IPS DF 19.7 (cell line): ENCODE data around the gene POM121.
"Not testable (repeated sequence)": the region's sequence is repeated elsewhere in the genome, so short reads cannot be mapped to it uniquely, and the experiment has no call there.

ENCODE experiments used
- DNase-seq: peaks from one replicate; pipeline ENCODE4 v3.0.0-alpha.2; 2013; ENCODE audit warnings: low read depth, low spot score

POM121 gene

GRCh38 chr7:72949276-72949675, 24.4 kb downstream of the POM121 start:
- not testable (repeated sequence) for DNase-seq

DNA sequence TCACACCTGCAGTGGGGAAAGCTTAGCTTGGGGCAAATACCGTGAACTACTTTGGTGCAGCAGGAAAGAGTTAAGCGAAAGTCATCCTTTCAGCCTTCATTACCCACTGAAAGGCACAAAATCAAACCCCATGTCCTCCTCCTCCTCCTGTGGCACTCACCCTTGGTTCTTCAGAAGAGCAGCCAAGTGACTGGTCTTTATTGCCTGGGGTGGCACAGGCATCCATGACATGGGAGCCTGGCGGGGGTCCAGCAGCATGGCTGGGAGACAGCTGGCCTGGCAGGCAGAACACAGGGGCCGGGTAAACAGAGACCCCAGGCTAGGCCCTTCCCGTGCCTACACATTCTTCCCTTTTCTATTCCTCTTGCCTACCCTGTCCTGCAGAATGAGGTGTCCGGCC, 24.8 kb downstream of the POM121 start:
- not testable (repeated sequence) for DNase-seq

DNA sequence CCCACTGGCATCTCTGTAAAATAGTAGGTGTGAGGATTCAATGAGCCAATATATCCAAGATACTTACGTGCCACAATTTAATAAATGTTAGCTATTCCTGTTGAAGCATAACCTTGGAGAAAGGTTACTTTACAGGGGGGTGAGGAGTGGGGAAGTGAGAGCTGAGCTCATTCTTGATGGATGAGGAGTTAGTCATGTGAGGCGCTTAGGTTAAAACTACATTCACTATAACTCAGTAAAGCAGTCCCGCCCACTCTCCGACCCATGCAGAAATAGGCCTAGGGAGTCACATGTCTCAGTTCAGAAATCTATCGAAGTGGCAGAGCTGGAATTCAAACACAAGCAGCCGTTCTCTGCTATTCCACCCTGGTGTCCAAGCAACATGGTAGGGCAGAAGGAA, 25.5 kb downstream of the POM121 start:
- not testable (repeated sequence) for DNase-seq

DNA sequence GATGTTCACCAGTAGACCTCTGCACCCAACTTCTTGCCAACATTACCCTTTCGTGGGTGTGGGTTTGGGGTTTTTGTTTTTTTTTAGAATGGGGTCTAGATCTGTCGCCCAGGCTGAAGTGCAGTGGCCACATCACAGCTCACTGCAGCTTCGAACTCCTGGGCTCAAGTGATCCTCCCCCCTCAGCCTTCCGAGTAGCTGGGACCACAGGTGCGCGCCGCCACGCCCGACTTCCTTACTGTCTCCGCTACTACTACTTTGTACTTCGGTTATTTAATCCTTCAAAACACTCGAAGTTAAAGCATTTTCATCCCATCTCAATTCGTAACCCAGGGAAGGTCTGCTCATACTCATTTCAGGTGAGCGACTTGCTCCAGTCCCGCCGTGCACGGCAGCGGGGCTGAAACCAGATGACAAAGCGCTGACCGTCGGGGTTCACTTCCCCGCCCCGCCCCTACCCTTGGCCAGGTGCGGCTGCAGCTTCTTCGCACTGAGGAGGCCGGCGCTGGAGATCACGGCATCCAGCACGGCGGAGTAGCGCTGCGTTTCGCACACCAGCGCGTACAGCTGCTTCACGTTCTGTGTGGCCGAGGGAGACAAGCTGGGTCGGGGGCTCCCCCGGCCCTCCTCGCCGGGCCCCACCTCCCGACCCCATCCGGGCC, 29.1 kb downstream of the POM121 start:
- DNase-seq = not testable (repeated sequence)

GRCh38 chr7:72954563-72955198, 29.8 kb downstream of the POM121 start:
- not testable (repeated sequence) for DNase-seq

DNA sequence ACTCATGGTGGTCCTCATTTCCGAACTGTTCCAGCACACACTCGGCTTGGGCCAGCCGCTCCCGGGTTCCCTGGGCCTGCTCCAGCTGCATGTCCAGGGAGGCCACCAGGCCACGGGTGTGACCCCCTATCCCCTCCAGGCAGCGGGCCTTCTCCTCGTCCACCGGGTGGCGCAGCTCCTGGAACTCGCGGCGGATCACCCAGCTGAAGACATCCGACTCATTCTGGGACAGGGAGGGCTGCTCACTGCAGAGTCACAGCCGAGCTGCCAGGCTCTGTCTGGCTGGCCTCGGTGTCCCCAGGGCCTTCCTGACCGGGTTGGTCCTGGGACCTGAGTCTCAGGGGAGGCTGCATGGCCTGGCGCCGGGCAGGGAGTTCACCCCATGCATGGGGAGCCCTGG, 35.1 kb downstream of the POM121 start:
- DNase-seq = not testable (repeated sequence)

GRCh38 chr7:72960626-72961345, 35.9 kb downstream of the POM121 start:
- not testable (repeated sequence) for DNase-seq

- not testable (repeated sequence) for DNase-seq
These were observed 36.4 kb downstream of the POM121 start for GRCh38 chr7:72961346-72961650.

- not testable (repeated sequence) for DNase-seq
These were observed 38.2 kb downstream of the POM121 start for GRCh38 chr7:72963056-72963455.

DNA sequence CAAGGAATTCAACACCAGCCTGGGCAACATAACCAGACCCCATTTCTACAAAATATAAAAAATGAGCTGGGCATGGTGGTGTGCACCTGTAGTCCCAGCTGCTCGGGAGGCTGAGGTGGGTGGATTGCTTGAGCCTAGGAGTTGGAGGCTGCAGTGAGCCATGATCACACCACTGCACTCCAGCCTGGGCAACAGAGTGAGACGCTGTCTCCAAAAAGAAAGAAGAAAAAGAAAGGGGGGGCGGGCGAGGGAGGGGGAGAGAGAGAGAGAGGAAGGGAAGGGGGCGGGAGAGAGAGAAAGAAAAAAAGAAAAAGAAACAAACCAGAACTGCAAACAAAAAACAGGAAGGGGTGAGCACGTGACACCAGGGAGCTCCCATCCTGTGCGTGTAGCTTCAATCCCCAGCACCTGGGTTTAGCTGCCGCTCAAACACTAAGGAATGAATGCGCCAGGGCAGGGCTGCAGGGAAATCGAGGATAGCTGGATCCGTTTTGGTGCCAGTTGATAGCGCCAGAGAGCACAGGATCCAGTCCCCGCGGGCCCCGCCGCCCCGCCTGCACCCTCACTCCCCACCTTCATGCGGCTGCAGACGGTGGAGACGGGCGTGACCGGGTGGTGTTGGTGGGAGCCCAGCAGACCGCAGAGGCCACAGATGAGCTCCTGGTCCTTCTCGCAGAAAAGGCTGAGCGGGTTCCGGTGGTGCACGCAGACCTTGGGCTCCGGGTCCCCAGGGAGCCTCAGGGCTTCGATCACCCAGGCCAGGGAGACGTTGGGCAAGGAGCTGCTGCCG, 40.5 kb downstream of the POM121 start:
- not testable (repeated sequence) for DNase-seq

DNA sequence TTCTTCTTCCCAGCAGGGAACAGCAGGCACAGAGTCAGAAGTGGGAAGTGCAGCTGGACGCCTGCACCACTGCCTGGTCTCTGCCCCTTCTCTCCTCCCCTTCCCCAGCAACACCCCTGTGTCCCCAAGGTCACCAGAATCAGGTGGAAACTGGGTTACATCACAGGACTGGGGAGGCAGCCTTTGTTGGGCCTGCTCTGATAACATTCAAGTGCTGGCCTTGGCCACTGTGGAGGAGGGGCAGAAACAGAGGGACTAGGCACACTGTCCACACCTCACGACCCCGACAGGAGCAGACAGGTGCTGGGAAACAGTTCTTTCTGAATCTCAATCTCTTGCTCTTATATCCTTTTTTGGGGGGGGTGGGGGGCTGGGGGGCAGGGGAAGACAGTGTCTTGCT, 42.0 kb downstream of the POM121 start:
- not testable (repeated sequence) for DNase-seq

DNA sequence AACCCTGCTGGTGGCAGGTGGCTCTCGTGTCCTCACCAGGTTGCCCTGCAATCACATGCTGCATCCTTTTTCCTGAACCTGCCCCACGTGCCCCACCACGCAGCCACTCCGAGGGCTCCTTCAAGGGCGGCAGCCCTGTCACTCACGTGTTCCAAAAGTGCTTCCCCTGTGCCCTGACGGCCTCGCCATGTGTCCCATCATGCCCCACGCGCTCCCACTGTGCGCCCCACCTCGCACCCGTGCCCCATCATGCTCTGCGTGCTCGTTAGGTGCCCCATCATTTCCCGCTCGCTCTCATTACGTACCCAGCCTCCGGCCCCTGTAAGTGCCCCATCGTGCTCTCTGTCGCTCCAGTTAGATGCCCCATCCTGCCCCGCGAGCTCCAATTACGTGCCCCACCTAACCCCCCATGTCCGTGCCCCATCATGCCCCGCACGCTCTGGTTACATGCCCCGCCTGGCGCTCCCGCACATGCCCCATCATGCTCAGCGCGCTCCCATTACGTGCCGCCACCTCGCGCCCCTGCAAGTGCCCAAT, 44.2 kb downstream of the POM121 start, which contains the start of gene TRIM74:
TSS of gene TRIM74 (minus strand) at position 487 of the 537 bp plus-strand sequence. CDS start 3,309 bp downstream, outside the sequence.
- DNase-seq = not testable (repeated sequence)

DNA sequence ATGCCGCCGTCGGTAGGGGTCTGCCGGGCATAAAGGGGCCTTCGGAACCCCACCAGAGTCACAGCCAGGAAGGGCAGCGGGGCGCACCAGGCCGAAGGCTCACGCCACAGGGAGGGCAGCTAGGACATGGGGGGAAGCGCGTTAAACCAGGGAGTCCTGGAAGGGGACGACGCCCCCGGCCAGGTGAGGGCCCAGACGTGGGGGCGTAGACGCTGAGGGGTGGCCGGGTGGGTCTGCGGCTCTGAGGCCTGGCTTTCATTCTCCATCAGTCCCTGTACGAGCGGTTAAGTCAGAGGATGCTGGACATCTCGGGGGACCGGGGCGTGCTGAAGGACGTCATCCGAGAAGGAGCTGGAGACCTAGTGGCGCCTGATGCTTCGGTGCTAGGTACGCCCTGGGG, 44.8 kb downstream of the POM121 start:
- not testable (repeated sequence) for DNase-seq

DNA sequence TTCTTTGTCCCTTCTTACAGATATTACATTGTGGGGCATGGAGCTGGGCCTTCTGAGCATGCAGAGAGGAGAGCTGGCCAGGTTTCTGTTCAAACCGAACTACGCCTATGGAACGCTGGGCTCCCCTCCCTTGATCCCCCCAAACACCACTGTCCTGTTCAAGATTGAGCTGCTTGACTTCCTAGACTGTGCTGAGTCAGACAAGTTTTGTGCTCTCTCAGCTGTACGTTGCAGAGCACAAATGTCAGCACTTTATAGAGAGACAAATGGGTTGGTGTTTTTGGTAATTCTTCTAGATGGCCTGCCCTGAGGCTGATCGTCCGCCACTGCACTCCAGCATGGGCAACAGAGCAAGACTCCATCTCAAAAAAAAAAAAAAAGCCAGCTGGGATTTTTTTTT, 46.6 kb downstream of the POM121 start:
- not testable (repeated sequence) for DNase-seq

GRCh38 chr7:72974781-72975180, 49.9 kb downstream of the POM121 start:
- not testable (repeated sequence) for DNase-seq

DNA sequence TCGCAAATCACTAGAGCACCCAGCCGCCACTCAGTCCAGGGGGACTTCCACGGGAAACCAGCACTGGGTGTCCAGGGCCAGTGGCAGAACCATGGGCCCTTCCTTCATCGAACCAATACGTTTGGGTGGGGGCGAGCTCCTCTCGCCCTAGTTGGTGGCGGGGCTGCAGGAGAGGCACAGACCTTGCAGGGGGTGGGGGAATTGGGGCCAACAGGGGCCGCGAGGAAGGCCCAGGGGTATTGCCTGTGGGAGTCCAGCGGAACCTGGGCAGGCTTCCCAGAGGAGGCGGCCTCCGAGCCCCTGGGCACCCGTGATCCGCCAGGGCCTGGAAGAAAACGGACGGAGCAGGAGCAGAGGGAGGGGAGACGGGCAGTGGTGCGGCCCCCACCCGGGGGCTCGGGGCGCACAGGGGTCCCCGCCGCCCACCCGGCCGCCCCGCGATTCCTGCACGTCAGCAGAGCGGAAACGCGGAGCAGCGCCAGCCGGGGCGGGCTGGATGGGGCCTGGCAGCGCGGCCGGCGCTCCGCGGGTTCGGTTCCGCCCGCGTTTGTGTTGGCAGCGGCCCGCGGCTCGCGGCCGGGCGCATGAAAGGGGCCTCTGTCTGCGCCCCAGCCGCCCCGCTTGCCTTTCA, 50.9 kb downstream of the POM121 start:
- not testable (repeated sequence) for DNase-seq

GRCh38 chr7:72976434-72976833, 51.5 kb downstream of the POM121 start:
- not testable (repeated sequence) for DNase-seq

- not testable (repeated sequence) for DNase-seq
These were observed 55.5 kb downstream of the POM121 start for GRCh38 chr7:72980382-72980781.

- DNase-seq = not testable (repeated sequence)
These were observed 57.2 kb downstream of the POM121 start for GRCh38 chr7:72982084-72982483.

GRCh38 chr7:72990146-72990913, 65.4 kb downstream of the POM121 start:
- DNase-seq = not testable (repeated sequence)
